Mucosa of rectum (tissue), 2 donors: Measurements from ENCODE around the gene MRFAP1.
A peak's percentile ranks its signal among the peaks of the same experiment; 100 is the strongest.
"Not testable (repeated sequence)": the region's sequence is repeated elsewhere in the genome, so short reads cannot be mapped to it uniquely, and the experiment has no call there.

Experiments used
- H3K27ac ChIP-seq, 2 donors: one replicate each; pipeline ENCODE4 v1.7.0; 2013; ENCODE audit warnings: inconsistent platforms in 2 of 2, low read depth in 2 of 2, low read length in 2 of 2
- H3K27me3 ChIP-seq, 2 donors: one replicate each; pipeline ENCODE4 v1.7.0; 2013; ENCODE audit warnings: low read length in 2 of 2; ENCODE audit not compliant: control insufficient read depth in 2 of 2, insufficient read depth in 2 of 2
- H3K36me3 ChIP-seq, 2 donors: one replicate each; pipeline ENCODE4 v1.7.0; 2013; ENCODE audit warnings: low read length in 2 of 2; ENCODE audit not compliant: control insufficient read depth in 2 of 2, insufficient read depth in 2 of 2
- H3K4me1 ChIP-seq, 2 donors: one replicate each; pipeline ENCODE4 v1.7.0; 2013; ENCODE audit warnings: low read length in 2 of 2, mild to moderate bottlenecking in 1 of 2; ENCODE audit not compliant: control insufficient read depth in 2 of 2, insufficient read depth in 2 of 2
- H3K4me3 ChIP-seq, 2 donors: one replicate each; pipeline ENCODE4 v1.7.0; 2013; ENCODE audit warnings: low read length in 2 of 2
- H3K9ac ChIP-seq, 2 donors: one replicate each; pipeline ENCODE4 v1.7.0; 2013; ENCODE audit warnings: low read length in 2 of 2, low read depth in 1 of 2, mild to moderate bottlenecking in 1 of 2
- H3K9me3 ChIP-seq, 2 donors: one replicate each; pipeline ENCODE4 v1.7.0; 2013; ENCODE audit warnings: low read length in 2 of 2; ENCODE audit not compliant: control insufficient read depth in 2 of 2
- donor health status: healthy.
- donor health status: Normal muscosa, but diverticular disease.

Gene MRFAP1

DNA sequence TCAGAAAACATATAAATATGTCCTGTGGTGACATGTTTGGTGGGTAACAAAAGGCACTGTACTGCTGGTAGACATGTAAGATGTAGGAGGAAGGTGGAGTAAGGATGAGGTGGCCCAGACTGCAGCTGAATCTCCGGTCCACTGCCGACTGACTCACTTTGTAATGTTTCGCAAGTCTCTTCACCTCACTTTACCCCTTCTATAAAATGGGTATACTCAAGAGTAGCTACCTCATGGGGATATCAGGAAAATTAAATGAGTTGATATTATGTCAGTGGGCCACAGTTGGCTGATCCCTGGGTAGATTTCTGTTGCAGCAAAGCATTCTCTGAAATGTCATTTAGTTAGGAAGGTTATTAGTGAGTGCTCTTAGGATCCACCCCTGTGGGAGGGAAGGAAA, 22.1 kb downstream of the MRFAP1 start:
- H3K36me3 ChIP-seq, result no peaks in the 10 kb centered on the region
- no peak overlapping the region for H3K4me3 ChIP-seq
- peaks cover 8 to 21% of the 10 kb centered on the region in 2 donors for H3K27me3 ChIP-seq
- no peaks in the 10 kb centered on the region for H3K9me3 ChIP-seq
- H3K27ac ChIP-seq, result no peak overlapping the region
- peaks cover 0 to 5% of the 10 kb centered on the region in 2 donors for H3K4me1 ChIP-seq
- no peak overlapping the region for H3K9ac ChIP-seq

DNA sequence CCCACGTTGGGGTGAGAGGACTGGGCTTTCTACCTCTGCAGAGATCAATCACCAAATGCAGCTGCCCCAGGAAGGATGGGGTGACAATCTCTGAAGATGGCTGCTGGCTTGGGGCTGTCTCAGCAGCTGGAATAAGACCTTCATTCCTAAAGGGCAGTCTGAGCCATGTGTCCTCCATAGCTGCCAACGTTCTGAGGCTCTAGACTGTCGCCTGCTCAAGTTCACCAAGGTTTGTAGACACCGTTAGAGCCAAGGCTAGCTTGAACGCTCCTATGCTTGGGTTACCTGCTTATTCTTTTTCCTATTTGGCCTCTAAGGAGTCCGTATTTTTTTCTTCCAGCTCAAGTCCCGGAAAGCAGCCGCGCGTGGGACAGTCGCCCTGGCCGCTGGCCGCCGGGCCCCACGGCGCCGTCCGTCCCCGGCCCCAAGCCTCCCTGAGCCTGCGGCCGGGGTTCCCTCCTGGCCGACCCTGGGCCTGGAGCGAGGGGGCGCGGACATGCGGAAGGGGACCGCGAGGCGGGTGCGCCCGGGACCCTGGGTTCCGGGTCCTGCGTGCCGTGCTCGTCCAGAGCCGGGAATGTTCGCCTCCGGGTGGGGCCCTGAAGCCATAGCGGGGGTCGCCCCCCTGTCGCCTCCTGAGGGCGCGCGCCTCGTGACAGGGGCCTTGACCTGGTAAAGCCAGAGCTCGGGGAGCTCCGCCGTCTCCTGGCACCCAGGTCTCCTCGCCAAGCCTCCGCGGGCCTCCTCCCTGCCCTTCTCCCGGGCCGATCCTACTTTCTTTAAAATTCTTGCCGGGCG, 23.3 kb downstream of the MRFAP1 start:
- Histone ChIP-seq H3K9me3 (no peaks in the 10 kb centered on the region), H3K4me1 (peaks cover 0 to 4% of the 10 kb centered on the region in 2 donors), H3K9ac (no peak overlapping the region), H3K36me3 (no peaks in the 10 kb centered on the region), H3K27ac (no peak overlapping the region), H3K27me3 (peaks cover 8 to 21% of the 10 kb centered on the region in 2 donors), H3K4me3 (no peak overlapping the region)

DNA sequence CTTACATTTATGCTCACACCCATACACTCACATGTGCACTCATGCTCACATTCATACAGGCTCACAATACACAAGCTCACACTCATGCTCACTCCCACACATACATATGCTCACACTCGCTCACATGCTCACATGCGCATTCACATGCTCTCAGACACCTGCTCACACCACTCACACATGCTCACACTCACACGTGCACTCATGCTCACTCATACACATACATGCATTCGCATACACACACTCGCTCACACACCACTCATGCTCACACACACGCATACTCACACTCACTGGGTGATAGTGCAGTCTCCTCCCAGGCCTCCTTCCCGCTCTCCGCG, 24.8 kb downstream of the MRFAP1 start:
- peaks cover 8 to 21% of the 10 kb centered on the region in 2 donors for H3K27me3 ChIP-seq
- H3K4me1 ChIP-seq, result no peaks in the 10 kb centered on the region
- H3K4me3 ChIP-seq, result no peak overlapping the region
- H3K36me3 ChIP-seq, result no peaks in the 10 kb centered on the region
- H3K27ac ChIP-seq, result no peak overlapping the region
- no peaks in the 10 kb centered on the region for H3K9me3 ChIP-seq
- no peak overlapping the region for H3K9ac ChIP-seq

DNA sequence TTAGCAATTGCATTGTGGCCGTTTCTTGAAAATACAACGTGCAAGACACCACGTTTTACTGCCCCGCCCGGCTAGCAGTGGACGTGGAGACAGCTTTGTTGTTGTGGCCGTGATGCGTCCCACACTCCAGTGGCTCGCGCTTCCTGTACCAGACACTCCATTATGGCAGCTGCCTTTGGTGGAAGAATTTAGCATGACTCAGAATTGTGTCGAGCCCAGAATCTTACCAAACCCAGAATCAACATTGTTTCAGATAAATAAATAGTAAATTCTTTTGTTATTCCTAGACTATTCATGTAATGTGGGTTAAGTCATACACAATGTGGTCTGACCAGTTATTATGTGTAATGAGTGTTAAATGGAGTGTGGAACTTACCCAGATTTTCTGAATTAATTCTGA, 27.9 kb downstream of the MRFAP1 start:
- H3K36me3 ChIP-seq, result no peaks in the 10 kb centered on the region
- no peak overlapping the region for H3K27ac ChIP-seq
- peaks cover 8 to 12% of the 10 kb centered on the region in 2 donors for H3K27me3 ChIP-seq
- no peak overlapping the region for H3K4me3 ChIP-seq
- no peaks in the 10 kb centered on the region for H3K4me1 ChIP-seq
- H3K9me3 ChIP-seq, result no peaks in the 10 kb centered on the region
- no peak overlapping the region for H3K9ac ChIP-seq

DNA sequence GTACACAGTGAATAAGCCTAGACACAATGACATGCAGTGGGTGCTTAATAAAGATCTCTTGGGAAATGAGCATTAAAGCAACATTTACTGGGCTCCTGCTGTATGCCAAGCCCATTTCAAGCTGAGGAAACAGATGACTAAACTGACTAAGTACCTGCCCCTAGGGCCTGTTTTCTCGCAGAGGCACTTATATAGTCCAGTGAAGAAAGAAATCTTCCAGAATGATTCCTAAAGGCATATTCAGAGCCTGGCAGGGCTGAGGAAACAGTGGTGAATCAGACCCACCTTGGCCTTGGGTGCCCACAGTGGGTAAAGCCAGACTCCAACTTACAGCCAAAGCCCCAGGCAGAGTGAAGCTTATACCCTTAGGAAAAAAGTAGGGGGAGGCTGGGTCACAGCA, 31.2 kb downstream of the MRFAP1 start:
- Histone ChIP-seq H3K9ac (no peak overlapping the region), H3K4me1 (peaks cover 15 to 18% of the 10 kb centered on the region in 2 donors), H3K36me3 (peaks cover under 1 to 5% of the 10 kb centered on the region in 2 donors), H3K27me3 (peaks cover 0 to 2% of the 10 kb centered on the region in 2 donors), H3K9me3 (no peaks in the 10 kb centered on the region), H3K4me3 (no peak overlapping the region), H3K27ac (no peak overlapping the region)

DNA sequence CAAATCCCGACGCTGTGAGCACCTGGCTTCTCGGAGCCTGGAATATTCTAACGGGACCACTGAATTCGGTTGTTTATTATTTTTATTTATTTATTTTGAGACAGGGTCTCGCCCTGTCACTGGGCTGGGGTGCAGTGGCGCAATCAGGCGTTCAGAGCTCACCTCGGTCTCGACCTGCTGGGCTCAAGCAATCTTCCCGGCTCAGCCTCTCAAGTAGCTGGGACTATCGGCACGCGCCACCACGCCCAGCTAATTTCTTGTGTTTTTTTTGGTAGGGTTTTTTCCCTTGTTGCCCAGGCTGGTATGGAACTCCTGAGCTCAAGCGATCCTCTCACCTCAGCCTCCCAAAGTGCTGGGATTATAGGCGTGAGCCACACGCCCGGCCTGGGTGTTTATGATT, 31.6 kb downstream of the MRFAP1 start:
- Histone ChIP-seq H3K27ac (no peak overlapping the region), H3K9ac (no peak overlapping the region), H3K27me3 (peaks cover 0 to under 1% of the 10 kb centered on the region in 2 donors), H3K9me3 (no peaks in the 10 kb centered on the region), H3K4me3 (no peak overlapping the region), H3K4me1 (peaks cover 20 to 22% of the 10 kb centered on the region in 2 donors), H3K36me3 (peaks cover 3 to 5% of the 10 kb centered on the region in 2 donors)

DNA sequence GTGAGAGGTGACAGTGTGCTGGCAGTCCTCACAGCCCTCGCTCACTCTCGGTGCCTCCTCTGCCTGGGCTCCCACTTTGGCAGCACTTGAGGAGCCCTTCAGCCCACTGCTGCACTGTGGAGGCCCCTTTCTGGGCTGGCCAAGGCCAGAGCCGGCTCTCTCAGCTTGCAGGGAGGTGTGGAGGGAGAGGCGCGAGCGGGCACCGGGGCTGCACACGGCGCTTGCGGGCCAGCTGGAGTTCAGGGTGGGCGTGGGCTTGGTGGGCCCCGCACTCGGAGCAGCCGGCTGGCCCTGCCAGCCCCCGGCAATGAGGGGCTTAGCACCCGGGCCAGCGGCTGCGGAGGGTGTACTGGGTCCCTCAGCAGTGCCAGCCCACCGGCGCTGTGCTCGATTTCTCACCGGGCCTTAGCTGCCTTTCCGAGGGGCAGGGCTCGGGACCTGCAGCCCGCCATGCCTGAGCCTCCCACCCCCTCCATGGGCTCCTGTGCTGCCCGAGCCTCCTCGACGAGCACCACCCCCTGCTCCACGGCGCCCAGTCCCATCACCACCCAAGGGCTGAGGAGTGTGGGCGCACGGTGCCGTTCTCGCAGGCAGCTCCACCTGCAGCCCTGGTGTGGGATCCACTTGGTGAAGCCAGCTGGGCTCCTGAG, 32.2 kb downstream of the MRFAP1 start:
- H3K27me3 ChIP-seq, H3K4me3 ChIP-seq, H3K36me3 ChIP-seq, H3K9ac ChIP-seq, H3K9me3 ChIP-seq, H3K27ac ChIP-seq: not testable (repeated sequence)
- peaks cover 20 to 24% of the 10 kb centered on the region in 2 donors for H3K4me1 ChIP-seq

DNA sequence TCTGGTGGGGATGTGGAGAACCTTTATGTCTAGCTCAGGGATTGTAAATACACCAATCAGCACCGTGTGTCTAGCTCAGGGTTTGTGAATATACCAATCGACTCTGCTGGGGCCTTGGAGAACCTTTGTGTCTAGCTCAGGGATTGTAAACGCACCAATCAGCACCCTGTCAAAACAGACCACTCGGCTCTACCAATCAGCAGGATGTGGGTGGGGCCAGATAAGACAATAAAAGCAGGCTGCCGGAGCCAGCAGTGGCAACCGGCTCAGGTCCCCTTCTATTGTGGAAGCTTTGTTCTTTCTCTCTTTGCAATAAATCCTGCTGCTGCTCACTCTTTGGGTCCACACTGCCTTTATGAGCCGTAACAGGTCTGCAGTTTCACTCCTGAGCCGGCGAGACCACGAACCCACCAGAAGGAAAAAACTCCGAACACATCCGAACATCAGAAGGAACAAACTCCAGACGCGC, 32.7 kb downstream of the MRFAP1 start:
- Histone ChIP-seq H3K4me1 (peaks cover 20 to 24% of the 10 kb centered on the region in 2 donors), H3K4me3 (peak overlapping the region; percentile 72 to 77), H3K9ac (peak overlapping the region; percentile 42 to 75), H3K27ac (peak overlapping the region; percentile 73 to 82)
- not testable (repeated sequence) for H3K36me3 ChIP-seq, H3K9me3 ChIP-seq, H3K27me3 ChIP-seq

DNA sequence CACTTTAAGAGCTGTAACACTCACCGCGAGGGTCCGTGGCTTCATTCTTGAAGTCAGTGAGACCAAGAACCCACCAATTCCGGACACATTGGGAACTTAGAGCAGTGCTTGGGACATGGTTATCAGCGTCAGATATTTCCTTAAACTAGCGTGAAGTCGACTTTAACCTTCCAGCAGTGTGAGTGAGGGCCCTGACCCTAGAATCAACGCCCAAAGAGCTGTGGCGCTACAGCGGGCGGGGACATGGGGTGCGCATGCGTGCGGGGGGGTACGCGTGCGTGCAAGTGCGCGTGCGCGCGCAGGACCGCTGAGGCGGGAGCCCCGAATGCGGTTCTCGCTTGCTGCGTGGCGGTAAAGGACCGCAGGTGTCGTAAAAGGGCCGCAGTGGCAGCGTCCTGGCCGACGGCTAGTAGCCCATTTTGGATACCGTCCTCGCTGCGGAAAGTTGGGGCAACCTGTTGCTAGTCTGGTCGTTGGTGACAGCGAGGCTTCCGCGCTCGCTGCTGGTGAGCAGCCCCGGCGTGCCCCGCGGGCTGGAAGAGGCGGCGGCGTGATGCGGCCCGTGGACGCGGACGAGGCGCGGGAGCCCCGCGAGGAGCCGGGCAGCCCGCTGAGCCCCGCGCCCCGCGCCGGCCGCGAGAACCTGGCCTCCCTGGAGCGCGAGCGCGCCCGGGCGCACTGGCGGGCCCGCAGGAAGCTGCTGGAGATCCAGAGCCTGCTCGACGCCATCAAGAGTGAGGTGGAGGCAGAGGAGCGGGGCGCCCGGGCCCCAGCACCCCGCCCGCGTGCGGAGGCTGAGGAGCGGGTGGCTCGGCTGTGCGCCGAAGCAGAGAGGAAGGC, 33.4 kb downstream of the MRFAP1 start:
- Histone ChIP-seq H3K27ac (peak overlapping the region; percentile 73 to 82), H3K36me3 (peaks cover 3 to 5% of the 10 kb centered on the region in 2 donors), H3K4me1 (peaks cover 20 to 24% of the 10 kb centered on the region in 2 donors), H3K27me3 (no peaks in the 10 kb centered on the region), H3K9me3 (no peaks in the 10 kb centered on the region), H3K9ac (peak overlapping the region; percentile 42 to 75), H3K4me3 (peak overlapping the region; percentile 72 to 77)
